ENCODE measurements around the gene CEBPZOS. TPM values are rescaled to one million over a fixed set of nuclear protein-coding genes. Genes with fewer than 3 reads are reported as not detected.

The CEBPZOS gene
- total and polyA plus RNA-seq, 2 of the 8 experiments (the other 6 are each of a cell fraction or from before 2014, with no cell fraction given): 27.3 to 43.5 TPM

- TF ChIP-seq, protein P1, sequence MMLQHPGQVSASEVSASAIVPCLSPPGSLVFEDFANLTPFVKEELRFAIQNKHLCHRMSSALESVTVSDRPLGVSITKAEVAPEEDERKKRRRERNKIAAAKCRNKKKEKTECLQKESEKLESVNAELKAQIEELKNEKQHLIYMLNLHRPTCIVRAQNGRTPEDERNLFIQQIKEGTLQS (IDR thresholded peaks at IDR 0.05; ENCODE audit: insufficient read depth, low read depth, low read length): no peak
Measured at GRCh38 chr2:37244017-37244416, 47.7 kb downstream of the CEBPZOS start (continued).

Measured in H1 (cell line).